Kidney (tissue), 14 donors: ENCODE measurements around the gene TFRC. TPM values are rescaled to one million over a fixed set of nuclear protein-coding genes. Genes with fewer than 3 reads are reported as not detected.
"Not testable (repeated sequence)": the region's sequence is repeated elsewhere in the genome, so short reads cannot be mapped to it uniquely, and the experiment has no call there.

Source experiments
- DNase-seq, 5 donors: peaks; one replicate each; pipeline ENCODE4 v3.0.0-alpha.2; 2013 to 2020
- FAIRE-seq: peaks from 2 replicates; lab custom pipeline; 2012; peaks lifted over from hg19 to GRCh38; lab: Jason Lieb, UNC
- H3K27ac ChIP-seq, 2 donors: one replicate each; pipeline ENCODE4 v1.7.0; 2013; ENCODE audit warnings: low read depth in 2 of 2, low read length in 2 of 2, inconsistent platforms in 1 of 2
- H3K27me3 ChIP-seq: one replicate; pipeline ENCODE4 v1.7.1; 2013; ENCODE audit warnings: low read length, inconsistent platforms; ENCODE audit not compliant: control insufficient read depth, insufficient read depth
- H3K36me3 ChIP-seq, 3 donors: one replicate each; pipeline versions ENCODE4 v1.7.0 to v1.7.1; 2013; ENCODE audit warnings: low read length in 3 of 3, control low read depth in 1 of 3, inconsistent platforms in 1 of 3; ENCODE audit not compliant: insufficient read depth in 3 of 3, control insufficient read depth in 2 of 3
- H3K4me1 ChIP-seq, 3 donors: one replicate each; pipeline versions ENCODE4 v1.7.0 to v1.7.1; 2013; ENCODE audit warnings: low read length in 3 of 3, inconsistent platforms in 1 of 3, low read depth in 1 of 3; ENCODE audit not compliant: control insufficient read depth in 2 of 3, insufficient read depth in 2 of 3
- H3K4me3 ChIP-seq, 3 donors: one replicate each; pipeline versions ENCODE4 v1.7.0 to v1.8.1; 2013; ENCODE audit warnings: low read length in 3 of 3, control low read depth in 1 of 3, inconsistent platforms in 1 of 3
- H3K9ac ChIP-seq, 3 donors: one replicate each; pipeline versions ENCODE4 v1.7.0 to v1.7.1; 2013; ENCODE audit warnings: low read length in 3 of 3, control low read depth in 1 of 3, inconsistent platforms in 1 of 3
- H3K9me3 ChIP-seq, 3 donors: one replicate each; pipeline versions ENCODE4 v1.7.0 to v1.7.1; 2013; ENCODE audit warnings: low read length in 3 of 3, control low read depth in 1 of 3, inconsistent platforms in 1 of 3; ENCODE audit not compliant: control insufficient read depth in 2 of 3, insufficient read depth in 1 of 3
- CTCF ChIP-seq: IDR thresholded peaks from 3 replicates; pipeline ENCODE4 v1.5.1; 2012; ENCODE audit warnings: mild to moderate bottlenecking, moderate library complexity, borderline replicate concordance; ENCODE audit not compliant: insufficient read depth; ENCODE audit errors: extremely low read depth
- intact Hi-C: fragments of 100-400 bp; cut with DNase I; formaldehyde crosslinking; loops from one replicate; pipeline ENCODE4 v1.11.1; 2022
- polyA plus RNA-seq: library from polyadenylated mRNA; stranded (reverse); fragments of 350-450 nt; fragmentation: Illumina TruSeq; extraction: RNeasy Lipid Tissue Mini Kit (QIAGEN cat#74804); gene quantifications from one replicate; pipeline ENCODE4 v1.2.3, GENCODE V29; 2014; ENCODE audit warnings: low read depth, low replicate concordance; ENCODE audit not compliant: insufficient read depth
- total RNA-seq: library from RNA; stranded (reverse); fragmentation: NEBNext Ultra II Directional; extraction: Animal tissue kit (Norgen Biotek cat#: 25700); gene quantifications from one replicate; pipeline ENCODE4 v1.2.1, GENCODE V29; 2021
- donor health status: control.
- donor health status: control.
- donor health status: control.
- donor health status: control.
- donor health status: control.
- donor health status: DM: yes; HTN: yes; CAD: no.
- donor health status: Normal renal cell carcinoma (clear cell type).

TFRC gene
- total and polyA plus RNA-seq, 2 donors from 2014 or later: 23.7 to 61.1 TPM

GRCh38 chr3:196073255-196073753, 8.6 kb downstream of the TFRC start:
- Histone ChIP-seq H3K27ac (no peak overlapping the region), H3K4me1 (no peaks in the 10 kb centered on the region), H3K27me3 (no peaks in the 10 kb centered on the region), H3K9ac (no peak overlapping the region), H3K36me3 (peaks cover 0 to 32% (median 21%) of the 10 kb centered on the region in 3 donors), H3K9me3 (no peaks in the 10 kb centered on the region), H3K4me3 (no peak overlapping the region)
- DNase-seq (peak in 4 of 5 donors; percentile 67 to 87 (median 73)), FAIRE-seq (no peak)
- TF ChIP-seq CTCF: peak; percentile 75
- intact Hi-C loops: no loop called here

GRCh38 chr3:196072313-196072712, 9.6 kb downstream of the TFRC start:
- H3K9me3 ChIP-seq: no peaks in the 10 kb centered on the region
- H3K36me3 ChIP-seq: peaks cover 0 to 41% (median 21%) of the 10 kb centered on the region in 3 donors
- no peak for TF ChIP-seq CTCF
- no peak overlapping the region for H3K9ac ChIP-seq
- no peak overlapping the region for H3K27ac ChIP-seq
- H3K4me3 ChIP-seq: no peak overlapping the region
- FAIRE-seq (no peak), DNase-seq (no peak)
- H3K4me1 ChIP-seq: no peaks in the 10 kb centered on the region
- no peaks in the 10 kb centered on the region for H3K27me3 ChIP-seq
- intact Hi-C loops: no loop called here

GRCh38 chr3:196068812-196069211, 13.1 kb downstream of the TFRC start:
- H3K27ac ChIP-seq, H3K4me3 ChIP-seq, intact Hi-C loops, DNase-seq, H3K4me1 ChIP-seq, H3K9me3 ChIP-seq, H3K9ac ChIP-seq, H3K27me3 ChIP-seq, FAIRE-seq: not testable (repeated sequence)
- peaks cover 0 to 63% (median 26%) of the 10 kb centered on the region in 3 donors for H3K36me3 ChIP-seq

GRCh38 chr3:196067439-196067838, 14.5 kb downstream of the TFRC start:
- no peak overlapping the region for H3K4me3 ChIP-seq
- TF ChIP-seq CTCF: no peak
- no peaks in the 10 kb centered on the region for H3K4me1 ChIP-seq
- H3K27me3 ChIP-seq: no peaks in the 10 kb centered on the region
- H3K9ac ChIP-seq: no peak overlapping the region
- DNase-seq (no peak), FAIRE-seq (no peak)
- no peak overlapping the region for H3K27ac ChIP-seq
- no peaks in the 10 kb centered on the region for H3K9me3 ChIP-seq
- H3K36me3 ChIP-seq: peaks cover 0 to 67% (median 28%) of the 10 kb centered on the region in 3 donors
- intact Hi-C loops: no loop called here
